Peyer's patch (tissue), 4 donors: ENCODE data around the gene B4GALT1. TPM values are rescaled to one million over a fixed set of nuclear protein-coding genes. Genes with fewer than 3 reads are reported as not detected.

ENCODE experiments used
- DNase-seq, 3 donors: peaks; one replicate each; pipeline ENCODE4 v3.0.0-alpha.2; 2017 to 2019
- H3K27ac ChIP-seq, 4 donors: fragments of 200-600 bp; sonication (generic); one replicate each; pipeline ENCODE4 v1.5.1; 2016 to 2019
- H3K27me3 ChIP-seq, 2 donors: fragments of 200-600 bp; sonication (generic); one replicate each; pipeline ENCODE4 v1.5.1; 2019
- H3K36me3 ChIP-seq, 3 donors: fragments of 200-600 bp; sonication (generic); one replicate each; pipeline ENCODE4 v1.5.1; 2016 to 2019
- H3K4me1 ChIP-seq, 4 donors: fragments of 200-600 bp; sonication (generic); one replicate each; pipeline ENCODE4 v1.5.1; 2016 to 2019
- H3K4me3 ChIP-seq, 4 donors: fragments of 200-600 bp; sonication (generic); 1 replicate in 3 of 4; 2 replicates in 1 of 4; pipeline ENCODE4 v1.5.1; 2016 to 2019; ENCODE audit warnings: mild to moderate bottlenecking in 1 of 4
- H3K9me3 ChIP-seq, 4 donors: fragments of 200-600 bp; sonication (generic); one replicate each; pipeline ENCODE4 v1.5.1; 2016 to 2019; ENCODE audit warnings: mild to moderate bottlenecking in 1 of 4
- CTCF ChIP-seq, 6 experiments: fragments of 450-650 bp in 4 of 6; fragments of 200-600 bp in 2 of 6; sonication (generic) in 1 of 6; IDR thresholded peaks; one replicate each; pipeline ENCODE4 v1.5.1; 2017 to 2019; ENCODE audit warnings: antibody characterized with exemption in 6 of 6, mild to moderate bottlenecking in 3 of 6, moderate library complexity in 1 of 6
- POLR2A ChIP-seq, 2 donors: fragments of 450-650 bp; IDR thresholded peaks; one replicate each; pipeline ENCODE4 v1.5.1; 2017; ENCODE audit warnings: antibody characterized with exemption in 2 of 2, mild to moderate bottlenecking in 2 of 2, moderate library complexity in 2 of 2
- total RNA-seq, 4 donors: library from RNA; depleted of rRNA; stranded (reverse); fragments of >200 nt; gene quantifications; one replicate each; pipeline ENCODE4 v1.1.0, GENCODE V29; 2016

B4GALT1 gene
- total RNA-seq, 4 donors from 2014 or later: 26.4 to 65.3 (median 44.1) TPM

GRCh38 chr9:33124751-33125381, 42.3 kb downstream of the B4GALT1 start:
- Histone ChIP-seq H3K4me3 (no peak overlapping the region), H3K9me3 (no peaks in the 10 kb centered on the region), H3K4me1 (peaks cover 0 to 11% (median 8%) of the 10 kb centered on the region in 4 donors), H3K27me3 (no peaks in the 10 kb centered on the region), H3K27ac (peak overlapping the region in 1 of 4 donors; percentile 71), H3K36me3 (peaks cover 0 to 36% (median 0%) of the 10 kb centered on the region in 3 donors)
- TF ChIP-seq POLR2A (IDR thresholded peaks at IDR 0.05) (no peak), CTCF (IDR thresholded peaks at IDR 0.05) (no peak)
- peak in 2 of 3 donors; percentile 47 to 74 for DNase-seq

GRCh38 chr9:33124046-33124445, 43.1 kb downstream of the B4GALT1 start:
- Histone ChIP-seq H3K27me3 (no peaks in the 10 kb centered on the region), H3K9me3 (no peaks in the 10 kb centered on the region), H3K36me3 (peaks cover 0 to 44% (median 0%) of the 10 kb centered on the region in 3 donors), H3K27ac (peak overlapping the region in 1 of 4 donors; percentile 71), H3K4me3 (no peak overlapping the region), H3K4me1 (peaks cover 0 to 2% (median 1%) of the 10 kb centered on the region in 4 donors)
- DNase-seq: no peak
- TF ChIP-seq POLR2A (IDR thresholded peaks at IDR 0.05): no peak
- TF ChIP-seq CTCF (IDR thresholded peaks at IDR 0.05): no peak

GRCh38 chr9:33123407-33124031, 43.6 kb downstream of the B4GALT1 start:
- no peak for TF ChIP-seq CTCF (IDR thresholded peaks at IDR 0.05)
- no peak for TF ChIP-seq POLR2A (IDR thresholded peaks at IDR 0.05)
- peak overlapping the region in 1 of 4 donors; percentile 71 for H3K27ac ChIP-seq
- no peak overlapping the region for H3K4me3 ChIP-seq
- peaks cover 0 to 49% (median 0%) of the 10 kb centered on the region in 3 donors for H3K36me3 ChIP-seq
- no peaks in the 10 kb centered on the region for H3K4me1 ChIP-seq
- no peaks in the 10 kb centered on the region for H3K9me3 ChIP-seq
- DNase-seq: no peak
- H3K27me3 ChIP-seq: no peaks in the 10 kb centered on the region

GRCh38 chr9:33120620-33121019, 46.5 kb downstream of the B4GALT1 start:
- no peak for DNase-seq
- Histone ChIP-seq H3K27ac (no peak overlapping the region), H3K27me3 (no peaks in the 10 kb centered on the region), H3K36me3 (peaks cover 0 to 43% (median 0%) of the 10 kb centered on the region in 3 donors), H3K9me3 (no peaks in the 10 kb centered on the region), H3K4me1 (no peaks in the 10 kb centered on the region), H3K4me3 (no peak overlapping the region)
- TF ChIP-seq POLR2A (IDR thresholded peaks at IDR 0.05): no peak
- no peak for TF ChIP-seq CTCF (IDR thresholded peaks at IDR 0.05)

- TF ChIP-seq POLR2A (IDR thresholded peaks at IDR 0.05) (no peak), CTCF (IDR thresholded peaks at IDR 0.05) (no peak)
- Histone ChIP-seq H3K27me3 (no peaks in the 10 kb centered on the region), H3K36me3 (peaks cover 0 to 62% (median 0%) of the 10 kb centered on the region in 3 donors), H3K4me1 (no peaks in the 10 kb centered on the region), H3K9me3 (no peaks in the 10 kb centered on the region), H3K27ac (no peak overlapping the region), H3K4me3 (no peak overlapping the region)
- no peak for DNase-seq
These were observed 49.3 kb downstream of the B4GALT1 start for GRCh38 chr9:33117796-33118195.
